Prostate gland (tissue), 2 donors: Measurements from ENCODE around the gene SLC38A8.

Source experiments
- CTCF ChIP-seq, 4 experiments: fragments of 200-600 bp in 2 of 4; fragments of 450-650 bp in 2 of 4; sonication (generic) in 2 of 4; IDR thresholded peaks; 1 replicate in 3 of 4; 2 replicates in 1 of 4; pipeline ENCODE4 v1.5.1; 2016 to 2019; ENCODE audit warnings: antibody characterized with exemption in 4 of 4, mild to moderate bottlenecking in 2 of 4, moderate library complexity in 2 of 4
- POLR2A ChIP-seq: fragments of 450-650 bp; IDR thresholded peaks from one replicate; pipeline ENCODE4 v1.6.1; 2016; ENCODE audit warnings: antibody characterized with exemption, mild to moderate bottlenecking

- no peak for TF ChIP-seq POLR2A
- no peak for TF ChIP-seq CTCF (IDR thresholded peaks at IDR 0.05)
Observed at GRCh38 chr16:84007520-84007919, 35.1 kb downstream of the SLC38A8 start.
